ENCODE data around the gene SKI.
"Not testable (repeated sequence)": the region's sequence is repeated elsewhere in the genome, so short reads cannot be mapped to it uniquely, and the experiment has no call there.

The SKI gene

DNA sequence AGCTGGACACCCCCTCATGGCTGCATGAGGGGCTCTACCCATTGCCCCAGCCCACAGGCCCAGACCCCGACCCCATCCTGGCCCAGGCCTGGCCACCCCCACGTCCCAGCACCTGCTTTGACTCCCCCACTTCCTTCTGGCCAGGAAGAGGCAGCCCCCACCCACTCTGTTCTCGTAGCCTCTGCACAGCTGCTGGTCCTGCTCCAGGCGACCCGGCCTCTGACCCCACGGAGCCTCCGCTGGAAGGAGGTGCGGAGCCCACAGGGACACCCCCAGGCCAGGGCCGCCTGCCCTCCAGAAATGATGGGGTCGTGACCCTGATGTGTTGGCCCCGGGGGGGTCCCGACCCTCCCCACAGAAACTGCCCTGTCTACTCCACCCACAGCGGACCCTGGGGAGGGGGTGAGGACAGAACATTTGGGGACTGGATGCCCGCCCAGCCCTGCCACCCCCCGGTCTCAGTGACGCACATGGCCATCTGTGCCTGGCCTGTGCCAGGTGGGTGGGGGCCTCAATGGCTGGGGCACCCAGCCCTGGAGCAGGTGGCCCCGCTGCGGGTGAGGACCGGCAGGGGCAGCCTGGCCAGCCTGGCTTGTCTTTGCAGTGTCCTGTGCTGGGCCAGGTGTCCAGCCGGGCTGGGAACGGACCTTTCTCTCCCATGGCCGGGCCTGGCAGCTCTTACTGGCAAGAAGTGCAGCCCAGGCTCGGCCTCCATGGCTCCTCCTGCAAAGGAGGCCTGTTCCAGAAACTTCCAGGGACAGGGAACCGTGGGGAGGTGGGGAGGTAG is 84.6 kb downstream of the SKI start:
- no peak for DNase-seq

DNA sequence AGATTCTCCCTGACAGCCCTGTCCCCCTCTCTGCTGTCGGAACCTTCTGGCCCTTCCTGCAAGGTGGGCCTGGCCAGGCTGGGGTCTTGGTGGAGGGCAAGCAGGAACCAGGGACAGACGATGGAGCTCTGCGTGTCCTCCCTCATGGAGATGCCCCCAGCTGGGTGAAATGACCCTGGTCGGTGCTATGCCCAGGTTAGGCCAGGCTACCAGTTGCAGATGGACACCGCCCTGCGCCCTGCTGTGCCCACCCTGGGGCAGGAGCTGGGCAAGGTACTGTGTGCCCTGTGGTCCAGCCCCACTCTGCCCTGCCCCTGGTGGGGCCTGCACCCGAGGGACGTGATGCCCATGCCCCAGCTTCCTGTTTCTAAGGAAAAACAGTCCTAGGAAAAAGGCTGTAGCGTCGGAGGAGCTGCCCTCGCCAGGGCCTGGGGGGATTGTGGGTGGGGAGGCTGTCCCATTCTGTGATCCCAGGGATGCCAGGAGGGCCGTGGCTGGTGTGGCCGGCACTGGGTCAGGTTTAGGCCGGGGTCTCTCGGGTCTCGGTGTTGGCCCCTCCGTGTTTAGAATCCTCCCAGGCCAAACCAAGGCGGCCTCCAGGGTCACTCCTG is 85.6 kb downstream of the SKI start:
- no peak for DNase-seq

- no peak for DNase-seq
Observed at GRCh38 chr1:2314273-2314802, 86.2 kb downstream of the SKI start.

- DNase-seq: peak; percentile 28 to 71 (median 53)
Observed at GRCh38 chr1:2314803-2315673, 86.9 kb downstream of the SKI start.

DNA sequence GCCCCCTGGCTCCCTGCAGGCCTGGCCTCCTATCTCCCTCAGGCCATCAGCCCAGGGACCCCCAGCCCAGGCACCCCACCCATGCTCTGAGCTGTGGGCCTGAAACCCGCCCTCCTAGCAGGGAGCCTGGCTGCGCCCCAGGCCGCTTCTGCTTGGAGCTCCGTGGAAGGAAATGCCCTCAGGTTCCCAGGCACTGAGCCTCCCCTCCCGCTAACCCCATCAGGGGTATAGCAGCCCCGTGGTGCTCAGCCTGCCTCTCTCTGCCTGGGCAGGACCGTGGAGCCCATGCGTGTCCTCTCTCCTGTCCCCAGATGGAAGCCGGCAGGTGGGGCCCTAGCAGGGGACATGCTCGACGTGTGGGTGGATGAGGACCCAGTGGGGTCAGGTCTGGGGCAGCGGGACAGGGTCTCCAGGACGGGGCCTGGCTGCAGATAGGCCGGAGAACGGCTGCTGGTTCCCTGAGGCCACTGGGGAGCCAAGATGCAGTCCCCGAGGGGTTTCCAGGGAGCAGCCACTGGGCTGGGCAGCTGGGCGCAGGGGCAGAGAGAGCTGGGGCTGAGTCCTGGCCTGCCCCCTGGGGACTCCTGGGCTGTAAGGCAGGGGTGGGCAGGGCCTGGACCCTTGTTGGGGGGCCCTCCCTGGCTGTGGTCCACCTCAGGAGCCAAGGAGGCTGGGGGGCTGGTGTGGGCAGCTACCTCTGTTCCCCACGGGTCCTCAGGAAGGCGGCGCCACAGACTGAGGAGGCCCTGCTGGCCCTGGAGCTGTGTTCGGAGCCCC is 87.7 kb downstream of the SKI start:
- no peak for DNase-seq

GRCh38 chr1:2316451-2316961 is 88.4 kb downstream of the SKI start:
- no peak for DNase-seq

DNA sequence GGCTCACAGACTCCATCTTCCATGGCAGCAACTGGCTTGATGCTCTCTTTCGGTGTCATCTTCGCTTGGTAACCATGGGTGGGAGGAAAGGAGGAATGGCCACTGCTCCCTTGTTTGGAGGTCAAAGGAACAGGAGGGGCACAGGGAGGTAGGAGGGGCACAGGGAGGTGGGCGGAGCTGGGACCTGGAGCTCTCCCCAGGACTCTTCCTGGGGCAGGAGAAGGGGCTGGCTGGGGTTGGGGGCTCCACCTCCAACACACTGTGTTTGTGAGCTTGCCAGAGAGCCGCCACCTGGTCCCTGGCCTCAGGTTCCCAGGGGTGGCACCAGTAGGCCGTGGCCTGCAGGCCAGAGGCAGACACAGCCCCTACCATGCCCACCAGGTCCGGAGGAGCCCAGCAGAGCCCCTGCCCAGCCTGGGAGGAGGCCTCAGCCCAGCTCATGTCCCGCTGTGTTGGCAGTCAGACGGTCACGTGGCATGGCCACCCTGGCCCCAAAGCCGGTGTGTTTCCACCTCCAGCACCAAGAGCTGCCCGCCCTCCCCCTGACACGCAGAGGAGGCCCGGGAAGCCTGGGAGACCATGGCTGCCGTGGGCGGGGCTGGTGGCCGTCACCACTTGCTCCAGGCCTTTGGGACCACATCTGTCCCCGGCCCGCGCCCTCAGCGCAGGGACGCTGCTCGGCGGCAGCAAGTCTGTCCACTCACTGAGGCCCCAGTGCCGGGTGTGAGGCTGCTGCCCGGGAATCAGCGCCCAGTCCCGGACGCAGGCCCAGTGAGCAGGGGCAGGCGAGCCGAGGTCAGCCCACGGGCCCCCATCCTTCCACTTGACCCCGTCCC is 89.3 kb downstream of the SKI start:
- no peak for DNase-seq

DNA sequence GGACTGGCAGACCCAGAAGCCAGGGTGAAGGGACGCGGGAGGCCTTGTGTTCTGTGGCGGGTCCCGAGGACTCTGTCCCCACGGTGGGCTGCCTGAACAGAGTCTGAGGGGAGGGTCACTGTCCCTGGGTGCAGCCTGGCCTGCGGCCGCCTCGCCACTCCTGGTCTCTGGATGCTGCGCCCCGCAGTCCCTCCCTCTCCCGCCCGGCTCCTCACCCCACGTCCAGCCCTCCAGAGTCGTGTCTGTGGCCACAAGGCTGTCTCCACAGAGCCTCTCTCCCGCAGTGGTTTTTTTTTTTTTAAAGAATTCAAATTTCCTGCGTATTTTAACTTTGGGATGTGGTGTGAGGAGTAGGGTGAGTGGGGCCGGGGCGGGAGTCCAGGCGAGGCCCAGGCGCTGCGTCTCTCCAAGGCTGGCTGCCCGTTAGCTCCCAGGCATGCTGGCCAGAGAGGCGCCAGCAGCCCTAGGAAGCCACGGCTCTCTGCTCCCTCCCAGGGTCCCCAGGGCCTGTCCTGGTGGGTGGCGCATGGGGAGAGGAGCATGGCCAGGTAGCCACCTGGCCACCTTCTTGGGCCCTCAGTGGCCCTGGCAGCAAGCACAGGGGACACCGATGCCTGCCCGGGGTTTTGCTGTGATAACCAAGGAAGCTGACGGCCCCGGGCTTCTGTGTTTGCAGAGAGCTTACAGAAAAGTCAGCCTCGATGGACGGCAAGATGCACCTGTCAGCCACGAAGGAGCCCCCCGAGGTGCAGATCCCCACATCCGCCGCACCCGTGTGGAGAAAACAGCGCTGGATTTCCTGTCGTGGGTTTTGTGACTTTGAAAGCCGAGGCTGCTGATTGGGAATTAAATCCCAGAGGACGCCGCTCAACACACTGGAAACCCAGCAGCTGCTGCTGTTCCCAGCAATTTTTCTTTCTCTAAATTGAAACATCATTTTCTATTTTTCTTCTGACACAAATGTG is 90.5 kb downstream of the SKI start:
- no peak for DNase-seq

DNA sequence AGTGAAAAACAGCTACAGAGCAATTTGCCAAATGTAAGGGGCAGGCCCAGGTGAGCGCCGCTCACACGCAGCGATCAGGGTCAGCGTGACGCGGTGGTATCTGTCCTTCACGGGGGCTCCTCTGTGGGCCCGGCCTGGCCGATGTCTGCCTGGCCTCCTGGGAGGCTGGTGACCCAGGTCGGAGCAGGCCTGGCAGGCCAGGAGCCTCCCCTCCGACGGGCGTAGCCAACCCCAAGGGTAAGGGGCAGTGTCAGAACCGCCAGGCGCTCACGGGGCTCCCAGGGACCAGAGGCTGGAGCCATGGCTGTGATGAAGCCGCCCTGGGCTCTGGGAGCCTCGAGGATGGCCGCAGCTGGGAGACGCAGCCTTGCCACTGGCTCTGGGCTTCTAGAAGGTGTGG is 91.2 kb downstream of the SKI start:
- DNase-seq: no peak

- DNase-seq: no peak
Observed at GRCh38 chr1:2320006-2320405, 91.9 kb downstream of the SKI start.

GRCh38 chr1:2320760-2321667 is 92.9 kb downstream of the SKI start:
- no peak for DNase-seq

GRCh38 chr1:2322065-2322571 is 94.0 kb downstream of the SKI start:
- no peak for DNase-seq

- DNase-seq: no peak
Observed at GRCh38 chr1:2322581-2323211, 94.6 kb downstream of the SKI start.

DNA sequence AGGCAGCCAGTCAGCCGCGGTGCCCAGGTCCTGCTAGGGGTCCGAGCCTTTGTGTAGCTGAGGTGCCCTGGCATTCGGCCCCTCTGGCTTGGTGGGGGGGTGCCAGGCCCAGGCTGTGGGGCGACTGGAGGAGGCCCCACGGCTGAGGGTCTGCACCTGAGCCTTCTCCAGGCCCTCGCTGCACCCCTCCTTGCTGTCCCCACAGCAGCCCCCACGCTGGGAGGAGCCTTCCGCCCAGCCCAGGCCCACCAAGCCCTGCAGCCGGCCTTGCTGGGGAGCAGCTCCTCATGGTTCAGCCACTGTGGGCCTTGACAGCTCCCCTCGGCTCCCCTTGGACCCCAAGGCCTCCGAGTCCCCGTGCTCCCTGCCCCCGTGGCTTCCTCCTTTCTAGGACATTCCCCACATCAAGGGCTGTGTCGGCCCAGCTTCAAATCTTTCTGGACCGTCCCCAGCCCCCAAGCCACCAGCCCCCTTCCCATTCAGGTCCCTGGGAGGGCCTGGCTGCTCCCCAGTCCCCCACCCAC is 95.4 kb downstream of the SKI start:
- DNase-seq: no peak

DNA sequence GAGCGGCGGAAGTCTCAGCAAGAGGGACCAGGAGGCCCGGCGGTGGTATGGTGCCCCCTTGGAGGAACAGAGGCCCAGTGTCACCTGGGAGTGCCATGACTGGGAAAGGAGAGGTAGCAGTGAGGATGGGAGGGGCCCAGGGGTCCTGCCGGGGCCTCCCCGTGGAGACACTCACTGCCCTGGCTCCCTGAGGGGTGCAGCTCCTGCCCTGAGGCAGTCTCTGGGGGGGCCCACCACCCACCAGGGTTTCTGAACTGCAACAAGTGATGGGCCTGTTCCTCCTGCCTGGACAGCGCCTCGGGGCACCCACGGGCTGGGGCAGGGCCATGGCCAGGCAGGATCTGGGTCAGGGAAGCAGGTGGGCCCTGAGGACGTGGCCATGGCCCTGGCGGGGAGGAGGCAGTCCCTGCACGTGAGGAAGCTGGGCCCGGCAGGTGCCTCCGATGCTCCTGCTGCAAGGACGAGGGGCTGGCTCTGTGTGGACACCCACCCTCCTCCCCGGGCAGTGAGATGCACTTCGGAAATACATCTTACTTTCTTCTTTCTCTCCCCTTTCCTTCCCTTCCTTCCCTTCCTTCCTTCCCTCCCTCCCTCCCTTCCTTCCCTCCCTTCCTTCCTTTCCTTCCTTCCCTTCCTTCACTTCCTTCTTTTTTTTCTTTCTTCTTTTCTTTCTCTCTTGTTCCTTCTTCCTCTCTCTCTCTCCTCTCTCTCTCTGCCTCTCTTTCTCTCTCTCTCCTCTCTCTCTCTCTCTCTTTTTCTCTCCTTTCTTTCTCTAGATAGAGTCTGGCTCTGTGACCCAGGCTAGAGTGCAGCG is 96.6 kb downstream of the SKI start:
- DNase-seq: no peak

DNA sequence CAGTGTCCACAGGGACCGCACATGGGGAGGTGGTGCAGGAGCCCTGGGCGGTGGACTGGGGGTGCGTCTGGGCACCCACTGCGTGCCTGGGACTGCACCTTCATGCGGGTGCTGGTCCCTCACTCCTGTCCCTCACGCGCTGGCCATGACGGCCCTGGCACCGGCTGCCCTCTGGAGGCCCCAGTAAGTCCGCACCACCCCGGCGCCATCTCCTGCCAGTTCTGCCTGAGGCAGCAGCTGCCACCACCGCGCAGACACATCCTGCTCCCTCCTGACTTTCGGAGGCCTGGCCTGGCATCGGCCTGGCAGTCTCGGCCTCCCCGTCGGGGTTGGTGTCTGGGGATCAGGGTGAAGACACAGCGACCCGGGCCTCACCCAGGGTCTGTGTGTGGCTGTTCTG is 98.4 kb downstream of the SKI start:
- DNase-seq: no peak

DNA sequence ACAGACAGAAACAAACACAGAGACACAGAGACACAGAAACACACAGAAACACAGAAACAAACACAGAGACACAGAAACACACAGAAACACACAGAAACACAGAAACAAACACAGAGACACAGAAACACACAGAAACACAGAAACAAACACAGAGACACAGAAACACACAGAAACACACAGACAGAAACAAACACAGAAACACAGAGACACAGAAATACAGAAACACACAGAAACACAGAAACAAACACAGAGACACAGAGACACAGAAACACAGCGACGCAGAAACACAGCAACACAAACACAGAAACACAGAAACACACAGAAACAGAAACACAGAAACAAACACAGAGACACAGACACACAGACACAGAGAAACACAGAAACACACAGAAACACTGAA is 99.0 kb downstream of the SKI start:
- not testable (repeated sequence) for DNase-seq

All from T-helper 1 cell (primary cell).